PFSK-1 (cell line): ENCODE data around the gene ZNF688.

Source experiments
- FOXP2 ChIP-seq: optimal IDR thresholded peaks from 2 replicates; pipeline ENCODE3; 2011; ENCODE audit warnings: borderline replicate concordance, control low read depth, inconsistent platforms; ENCODE audit not compliant: insufficient read depth; ENCODE audit errors: extremely low read length, extremely low read depth
- POLR2AphosphoS5 ChIP-seq: IDR thresholded peaks from 2 replicates; pipeline ENCODE4 v1.6.1; 2012; ENCODE audit warnings: low read depth, mild to moderate bottlenecking, control low read depth, low read length, moderate library complexity
- SIN3A ChIP-seq: IDR thresholded peaks from 2 replicates; pipeline ENCODE4 v1.6.1; 2012; ENCODE audit warnings: mild to moderate bottlenecking, low read length, moderate library complexity, borderline replicate concordance; ENCODE audit not compliant: insufficient read depth
- TAF1 ChIP-seq: IDR thresholded peaks from 2 replicates; pipeline ENCODE4 v1.6.1; 2012; ENCODE audit warnings: low read length, control low read depth, borderline replicate concordance; ENCODE audit not compliant: insufficient read depth
- TF ChIP-seq, protein P1 (sequence below), 2 experiments: IDR thresholded peaks; 2 replicates each; pipeline versions ENCODE4 v1.6.1 to v1.8.0; 2011 to 2012; ENCODE audit warnings: low read depth in 2 of 2, low read length in 2 of 2, control low read depth in 1 of 2, inconsistent platforms in 1 of 2, mild to moderate bottlenecking in 1 of 2, moderate library complexity in 1 of 2; ENCODE audit not compliant: insufficient read depth in 1 of 2

The ZNF688 gene

GRCh38 chr16:30525844-30526136 is 45.7 kb downstream of the ZNF688 start:
- TF ChIP-seq, protein P1, sequence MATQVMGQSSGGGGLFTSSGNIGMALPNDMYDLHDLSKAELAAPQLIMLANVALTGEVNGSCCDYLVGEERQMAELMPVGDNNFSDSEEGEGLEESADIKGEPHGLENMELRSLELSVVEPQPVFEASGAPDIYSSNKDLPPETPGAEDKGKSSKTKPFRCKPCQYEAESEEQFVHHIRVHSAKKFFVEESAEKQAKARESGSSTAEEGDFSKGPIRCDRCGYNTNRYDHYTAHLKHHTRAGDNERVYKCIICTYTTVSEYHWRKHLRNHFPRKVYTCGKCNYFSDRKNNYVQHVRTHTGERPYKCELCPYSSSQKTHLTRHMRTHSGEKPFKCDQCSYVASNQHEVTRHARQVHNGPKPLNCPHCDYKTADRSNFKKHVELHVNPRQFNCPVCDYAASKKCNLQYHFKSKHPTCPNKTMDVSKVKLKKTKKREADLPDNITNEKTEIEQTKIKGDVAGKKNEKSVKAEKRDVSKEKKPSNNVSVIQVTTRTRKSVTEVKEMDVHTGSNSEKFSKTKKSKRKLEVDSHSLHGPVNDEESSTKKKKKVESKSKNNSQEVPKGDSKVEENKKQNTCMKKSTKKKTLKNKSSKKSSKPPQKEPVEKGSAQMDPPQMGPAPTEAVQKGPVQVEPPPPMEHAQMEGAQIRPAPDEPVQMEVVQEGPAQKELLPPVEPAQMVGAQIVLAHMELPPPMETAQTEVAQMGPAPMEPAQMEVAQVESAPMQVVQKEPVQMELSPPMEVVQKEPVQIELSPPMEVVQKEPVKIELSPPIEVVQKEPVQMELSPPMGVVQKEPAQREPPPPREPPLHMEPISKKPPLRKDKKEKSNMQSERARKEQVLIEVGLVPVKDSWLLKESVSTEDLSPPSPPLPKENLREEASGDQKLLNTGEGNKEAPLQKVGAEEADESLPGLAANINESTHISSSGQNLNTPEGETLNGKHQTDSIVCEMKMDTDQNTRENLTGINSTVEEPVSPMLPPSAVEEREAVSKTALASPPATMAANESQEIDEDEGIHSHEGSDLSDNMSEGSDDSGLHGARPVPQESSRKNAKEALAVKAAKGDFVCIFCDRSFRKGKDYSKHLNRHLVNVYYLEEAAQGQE (IDR thresholded peaks at IDR 0.05; ENCODE audit: insufficient read depth in 1 of 2, low read depth in 2 of 2, low read length in 2 of 2) = no peak
- TF ChIP-seq TAF1 (no peak), SIN3A (no peak), POLR2AphosphoS5 (no peak)

DNA sequence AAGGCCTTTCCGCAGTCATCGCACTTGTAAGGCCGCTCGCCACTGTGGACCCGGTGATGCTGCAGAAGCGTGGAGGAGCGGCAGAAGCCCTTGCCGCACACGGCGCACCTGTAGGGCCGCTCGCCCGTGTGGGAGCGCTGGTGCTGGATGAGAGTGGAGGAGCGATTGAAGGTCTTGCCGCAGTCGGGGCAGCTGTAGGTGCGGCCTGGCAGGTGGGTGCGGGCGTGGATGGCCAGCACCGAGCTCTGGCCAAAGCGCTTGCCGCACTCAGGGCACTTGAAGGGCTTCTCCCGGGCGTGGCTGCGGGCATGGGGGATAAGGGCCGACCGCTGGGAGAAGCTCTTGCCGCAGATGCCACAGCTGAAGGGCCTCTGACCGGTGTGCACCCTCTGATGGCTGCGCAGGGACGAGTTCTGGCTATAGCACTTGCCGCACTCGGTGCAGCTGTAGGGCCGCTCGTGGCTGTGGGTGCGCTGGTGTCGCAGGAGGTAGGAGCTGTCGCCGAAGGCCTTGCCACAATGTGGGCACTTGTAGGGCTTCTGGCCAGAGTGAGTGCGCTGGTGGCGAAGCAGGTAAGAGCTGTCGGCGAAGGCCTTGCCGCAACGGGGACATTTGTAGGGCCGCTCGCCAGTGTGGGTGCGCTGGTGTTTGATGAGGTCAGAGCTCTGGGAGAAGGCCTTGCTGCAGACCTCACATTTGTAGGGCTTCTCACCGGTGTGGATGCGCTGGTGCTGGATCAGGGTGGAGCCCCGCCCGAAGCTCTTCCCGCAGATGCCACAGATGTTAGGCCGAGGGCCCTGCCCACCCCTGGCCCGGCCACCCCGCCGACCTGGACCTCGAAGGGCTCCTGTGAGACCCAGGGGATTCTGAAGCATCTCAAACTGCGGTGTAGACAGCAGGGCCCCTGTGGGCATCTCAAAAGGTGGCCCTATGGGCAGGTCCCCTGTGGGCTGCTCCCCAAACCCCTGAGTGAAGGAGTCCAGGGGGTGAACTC is 46.6 kb downstream of the ZNF688 start:
- TF ChIP-seq SIN3A = no peak
- TF ChIP-seq, protein P1 (IDR thresholded peaks at IDR 0.05; ENCODE audit: insufficient read depth in 1 of 2, low read depth in 2 of 2, low read length in 2 of 2) = no peak
- no peak for TF ChIP-seq POLR2AphosphoS5
- no peak for TF ChIP-seq TAF1
- TF ChIP-seq FOXP2 = no peak

DNA sequence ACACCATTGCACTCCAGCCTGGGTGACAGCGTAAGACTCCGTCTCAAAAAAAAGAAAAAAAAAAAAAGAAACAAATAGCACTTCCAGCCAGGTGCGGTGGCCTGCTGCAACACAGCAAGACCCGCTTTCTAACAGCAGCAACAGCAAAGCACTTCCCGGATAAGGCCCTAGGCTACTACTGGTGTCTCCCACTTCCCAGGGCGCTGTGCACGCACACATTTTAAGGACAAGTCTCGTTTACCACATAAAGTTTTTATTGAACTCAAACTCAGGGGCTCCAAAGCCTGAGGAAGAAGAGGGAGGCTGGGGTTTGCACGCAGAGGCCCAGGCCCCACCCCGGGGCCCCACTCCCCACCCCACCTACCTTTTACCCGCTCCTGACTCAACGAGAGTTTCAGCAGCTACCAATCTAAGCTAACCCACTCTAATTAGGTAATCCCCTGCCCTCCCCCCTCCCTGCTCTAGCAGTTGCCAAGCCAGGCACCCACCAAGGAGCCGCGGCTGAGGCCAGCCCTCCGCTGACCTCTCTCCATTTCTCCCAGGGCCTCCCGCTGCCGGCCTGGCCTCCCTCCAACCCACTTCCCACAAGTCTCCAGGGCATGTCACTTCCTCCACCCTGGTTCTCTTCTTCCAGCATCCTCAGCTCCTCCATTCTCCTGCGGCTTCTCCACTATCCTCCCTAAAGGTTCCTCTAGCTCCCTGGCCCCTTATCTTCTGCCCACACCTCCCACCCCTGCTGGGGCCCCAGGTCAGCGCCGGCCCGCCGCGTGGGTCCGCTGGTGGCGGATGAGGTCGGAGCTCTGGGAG is 47.5 kb downstream of the ZNF688 start:
- TF ChIP-seq TAF1 (no peak), SIN3A (no peak)

- no peak for TF ChIP-seq SIN3A
- TF ChIP-seq FOXP2 = no peak
- TF ChIP-seq POLR2AphosphoS5 = no peak
- TF ChIP-seq, protein P1 (IDR thresholded peaks at IDR 0.05; ENCODE audit: insufficient read depth in 1 of 2, low read depth in 2 of 2, low read length in 2 of 2) = no peak
- TF ChIP-seq TAF1 = no peak
These were observed 49.5 kb downstream of the ZNF688 start for GRCh38 chr16:30521873-30522641.

- no peak for TF ChIP-seq SIN3A
These were observed 50.0 kb downstream of the ZNF688 start for GRCh38 chr16:30521476-30521872.
